CD4-positive, alpha-beta T cell treated with Interleukin-6 for 4 hours (primary cell): ENCODE results near the gene KIF3B.
A peak's percentile ranks its signal among the peaks of the same experiment; 100 is the strongest.
"Not testable (repeated sequence)": the region's sequence is repeated elsewhere in the genome, so short reads cannot be mapped to it uniquely, and the experiment has no call there.

Experiments used
- DNase-seq: peaks from one replicate; pipeline ENCODE4 v3.0.0-alpha.2; 2020; ENCODE audit warnings: mixed read lengths

The KIF3B gene

DNA sequence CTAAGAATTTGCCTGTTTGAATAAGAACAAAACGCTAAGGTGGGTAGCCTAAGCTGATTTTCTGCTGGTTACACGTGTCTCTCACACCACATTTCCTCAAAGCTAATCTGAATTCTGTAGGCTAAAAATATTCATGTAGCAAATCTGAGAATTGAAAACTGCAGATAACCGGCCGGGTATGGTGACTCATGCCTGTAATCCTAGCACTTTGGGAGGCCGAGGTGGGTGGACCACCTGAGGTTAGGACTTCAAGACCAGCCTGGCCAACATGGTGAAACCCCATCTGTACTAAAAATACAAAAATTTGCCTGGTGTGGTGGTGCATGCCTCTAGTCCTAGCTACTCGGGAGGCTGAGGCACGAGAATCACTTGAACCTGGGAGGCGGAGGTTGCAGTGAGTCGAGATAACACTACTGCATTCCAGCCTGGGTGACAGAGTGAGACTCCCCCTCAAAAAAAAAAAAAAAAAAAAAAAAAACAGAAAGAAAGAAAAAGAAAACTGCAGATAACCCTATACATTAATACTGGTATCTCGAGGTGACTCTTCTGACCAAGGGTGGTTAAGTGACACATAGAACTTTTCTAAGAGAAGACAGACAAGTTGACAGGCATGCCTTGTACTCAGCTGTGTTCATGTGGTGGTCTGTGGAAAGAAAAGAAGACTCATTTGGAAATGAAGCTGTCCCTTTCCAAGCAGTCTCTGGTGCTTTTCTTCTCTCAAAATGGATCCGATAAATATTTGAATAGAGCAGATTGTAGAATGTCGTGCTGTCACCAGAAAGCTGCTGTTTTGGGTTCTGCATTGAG lies 55.9 kb downstream of the KIF3B start:
- DNase-seq = no peak

DNA sequence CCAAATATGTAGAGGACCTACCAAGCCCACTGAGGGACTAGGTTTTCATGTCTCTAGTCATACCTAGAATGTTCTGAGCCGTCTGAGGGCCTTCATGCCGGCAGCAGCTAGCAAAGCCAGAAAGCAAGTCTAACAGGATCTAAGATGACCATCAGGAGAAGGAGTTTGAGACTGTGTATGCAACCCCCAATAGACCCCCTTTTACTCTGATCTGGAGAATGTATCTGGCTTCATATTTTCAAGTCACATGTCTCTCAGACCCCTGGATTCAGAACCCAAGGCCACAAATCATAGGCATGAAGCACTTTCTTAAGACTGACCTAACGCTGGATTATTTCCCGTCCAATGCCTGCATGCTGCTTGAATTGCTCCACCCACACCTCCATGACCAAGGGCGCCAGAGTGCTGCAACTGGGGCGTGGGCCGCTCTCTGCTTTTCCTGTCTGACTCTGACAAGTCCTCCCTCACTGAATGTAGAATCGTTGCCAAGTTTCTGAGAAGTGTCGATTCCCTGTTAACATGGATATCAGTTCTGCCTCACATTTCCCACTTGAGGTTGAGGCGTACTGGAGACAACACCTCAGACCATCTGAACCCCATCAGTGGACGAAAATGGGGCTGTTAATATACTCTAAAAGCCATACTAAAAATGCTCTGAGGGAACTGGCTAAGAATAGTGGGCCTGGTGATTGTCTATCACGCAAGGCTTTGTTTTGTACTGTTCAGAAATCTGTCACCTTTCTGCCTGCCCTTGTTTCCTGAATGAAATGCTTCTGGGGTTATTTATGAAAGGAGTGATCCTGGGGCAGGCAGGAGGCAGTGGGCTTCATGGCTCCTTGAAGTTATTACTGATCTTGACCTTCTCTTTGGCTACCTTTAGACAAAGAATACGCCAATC lies 56.8 kb downstream of the KIF3B start:
- DNase-seq = peak; percentile 57

DNA sequence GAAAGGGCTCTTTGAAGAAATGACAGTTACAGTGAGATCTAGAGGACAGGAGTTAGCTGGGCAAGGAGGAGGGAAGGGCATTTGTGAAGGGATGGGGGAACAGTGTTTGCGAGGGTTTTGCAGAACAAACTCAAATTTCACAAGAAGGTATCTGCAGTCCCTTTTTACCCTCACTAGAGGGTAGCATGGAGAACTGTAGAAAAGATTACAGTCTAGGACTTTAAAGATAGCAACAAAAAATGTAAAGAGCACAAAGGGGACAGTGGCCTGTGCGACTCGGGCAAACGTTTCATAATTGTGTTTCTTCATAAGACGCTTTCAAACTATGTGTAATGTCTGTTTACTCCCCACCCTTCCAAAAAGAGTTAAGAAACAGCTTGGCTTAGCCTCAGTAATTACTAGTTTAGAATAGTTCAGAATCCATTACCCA lies 59.5 kb downstream of the KIF3B start:
- no peak for DNase-seq

DNA sequence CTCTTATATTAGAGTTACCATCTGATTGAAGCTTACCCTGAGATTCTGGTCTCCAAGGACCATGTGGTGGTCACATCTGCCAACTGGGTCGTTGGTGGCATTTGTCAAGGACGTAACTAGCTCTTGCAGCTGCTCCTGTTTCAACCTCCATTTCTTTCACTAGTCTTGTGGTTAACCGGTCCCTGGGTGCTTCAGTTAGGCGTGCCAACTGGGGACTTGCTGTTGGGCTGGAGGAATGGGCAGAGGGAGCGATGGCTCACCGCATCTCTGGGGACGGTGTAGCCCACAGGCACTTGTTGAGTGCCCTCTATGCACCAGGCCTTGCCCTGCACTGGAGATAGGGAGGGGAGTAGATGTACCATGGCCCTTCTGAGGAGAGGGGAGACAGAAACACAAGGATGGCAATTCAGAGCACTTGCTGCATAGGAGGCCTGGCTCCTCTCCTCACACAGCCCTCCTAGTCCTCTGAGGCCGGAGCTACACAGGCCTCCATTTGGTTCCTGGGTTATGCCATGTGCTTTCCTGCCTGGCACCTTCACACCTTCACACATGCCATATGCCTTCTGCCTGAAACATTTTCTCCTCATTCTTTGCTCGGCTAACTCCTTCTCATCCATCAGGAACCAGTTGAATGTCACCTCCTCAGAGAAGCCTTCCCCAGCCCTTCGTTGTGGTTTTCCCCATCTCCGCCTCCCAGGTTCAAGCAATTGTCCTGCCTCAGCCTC lies 60.6 kb downstream of the KIF3B start:
- DNase-seq = no peak

DNA sequence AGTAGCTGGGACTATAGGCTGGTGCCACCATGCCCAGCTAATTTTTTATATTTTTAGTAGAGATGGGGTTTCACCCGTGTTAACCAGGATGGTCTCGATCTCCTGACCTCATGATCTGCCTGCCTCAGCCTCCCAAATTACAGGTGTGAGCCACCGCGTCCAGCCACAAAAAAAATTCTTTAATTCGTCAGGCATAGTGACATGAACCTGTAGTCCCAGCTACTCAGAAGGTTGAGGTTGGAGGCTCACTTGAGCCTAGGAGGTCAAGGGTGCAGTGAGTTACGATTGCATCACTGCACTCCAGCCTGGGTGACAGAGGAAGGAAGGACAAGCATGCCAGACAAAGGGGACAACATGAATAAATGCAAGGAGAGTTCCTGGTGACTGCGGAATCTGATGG lies 61.2 kb downstream of the KIF3B start:
- no peak for DNase-seq

DNA sequence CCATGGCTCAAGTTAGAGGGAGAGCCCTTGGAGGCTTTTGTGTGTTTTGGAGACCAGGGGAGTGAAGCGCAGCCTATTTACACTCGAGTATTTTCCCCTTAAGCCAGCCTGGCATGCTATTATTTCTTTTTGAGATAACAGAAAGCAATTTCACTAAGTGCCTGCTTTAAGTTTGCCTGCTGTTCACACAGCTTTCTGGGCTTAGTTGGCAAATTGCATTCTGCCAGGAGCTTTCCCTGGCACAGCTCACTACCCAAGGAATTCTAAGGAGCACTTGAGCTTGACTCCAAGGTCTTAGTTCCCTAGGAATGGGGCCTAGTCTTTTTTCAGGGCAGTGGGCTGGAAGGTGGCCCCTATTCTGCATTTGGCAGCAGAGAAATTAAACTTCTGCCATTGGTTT lies 61.7 kb downstream of the KIF3B start:
- DNase-seq = no peak

DNA sequence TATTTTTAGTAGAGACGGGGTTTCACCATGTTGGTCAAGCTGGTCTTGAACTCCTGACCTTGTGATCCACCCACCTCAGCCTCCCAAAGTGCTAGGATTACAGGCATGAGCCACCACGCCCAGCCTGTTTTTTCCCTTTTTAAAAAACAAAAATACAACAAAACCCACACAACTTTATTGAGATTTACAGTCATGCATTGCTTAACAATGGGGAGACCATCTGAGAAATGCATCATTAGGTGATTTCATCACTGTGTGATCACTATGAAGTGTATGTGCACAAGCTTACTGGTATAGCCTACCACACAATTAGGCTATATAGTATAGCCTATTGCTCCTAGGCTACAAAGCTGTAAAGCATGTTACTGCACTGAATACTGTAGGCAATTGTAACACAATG lies 63.6 kb downstream of the KIF3B start:
- not testable (repeated sequence) for DNase-seq

DNA sequence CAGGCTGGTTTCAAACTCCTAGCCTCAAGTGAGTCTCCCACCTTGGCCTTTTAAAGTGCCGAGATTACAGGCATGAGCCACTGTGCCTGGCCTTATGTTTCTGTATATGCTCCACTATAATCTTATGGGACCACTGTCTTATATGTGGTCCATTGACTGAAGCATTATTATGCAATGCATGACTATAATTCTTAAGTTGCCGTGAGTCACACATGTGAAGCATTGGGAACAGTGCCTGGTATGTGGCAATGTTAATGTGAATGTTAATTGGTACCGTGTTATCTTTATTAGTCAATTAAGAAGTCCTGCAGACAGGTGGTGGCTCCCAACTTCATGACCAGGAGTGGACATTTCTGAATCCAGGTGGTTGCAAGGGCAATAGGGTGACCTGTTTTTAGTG lies 66.0 kb downstream of the KIF3B start:
- no peak for DNase-seq

DNA sequence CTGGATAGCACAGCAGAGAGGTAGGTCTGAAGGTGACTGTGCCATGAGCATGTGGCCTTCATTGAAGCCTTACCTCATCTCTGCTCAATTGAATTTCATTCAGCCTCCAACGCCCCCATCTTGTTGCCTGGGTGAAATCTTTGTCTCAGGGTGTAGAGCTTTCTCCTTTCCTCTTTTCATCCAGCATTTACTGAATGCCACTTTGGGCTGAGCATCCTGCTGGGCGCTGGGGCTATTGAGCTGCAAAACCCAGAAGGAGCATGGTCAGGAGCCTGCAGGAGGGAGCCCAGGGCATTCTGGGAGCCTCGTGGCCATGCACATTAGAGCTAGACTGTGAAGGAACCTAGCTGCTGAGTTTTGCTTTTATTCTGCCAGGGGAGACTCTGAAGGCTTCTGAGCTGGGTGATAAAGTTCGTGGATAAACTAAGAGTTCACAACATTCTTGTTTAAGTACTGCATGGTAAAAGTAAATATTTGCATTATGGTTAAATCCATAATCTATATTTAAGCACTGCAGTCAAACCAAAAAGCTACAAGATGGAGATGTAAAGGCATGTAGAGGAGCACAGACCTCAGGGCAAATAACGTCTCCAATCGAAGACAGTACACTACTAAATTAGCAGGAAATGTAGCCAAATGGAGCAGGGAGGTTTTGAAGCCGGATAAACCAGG lies 67.5 kb downstream of the KIF3B start:
- no peak for DNase-seq

DNA sequence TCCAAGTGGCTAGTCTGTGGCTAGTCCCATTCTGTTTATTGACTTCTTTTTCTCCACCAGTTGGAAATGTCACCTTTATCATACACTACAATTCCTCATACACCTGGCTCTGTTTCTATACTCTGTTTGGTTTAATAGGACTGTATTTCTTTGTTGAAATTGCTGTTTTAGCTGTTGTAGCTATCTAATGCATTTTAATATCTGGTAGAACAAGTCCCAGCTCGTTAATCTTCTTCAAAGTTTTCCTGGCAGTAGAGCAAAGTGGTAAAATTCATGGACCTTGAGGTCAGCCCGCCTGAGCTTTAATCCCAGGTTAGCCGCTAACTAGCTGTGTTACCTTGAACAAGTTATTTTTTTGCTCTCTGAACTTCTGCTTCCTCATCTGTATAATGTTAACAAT lies 70.8 kb downstream of the KIF3B start:
- DNase-seq = no peak

DNA sequence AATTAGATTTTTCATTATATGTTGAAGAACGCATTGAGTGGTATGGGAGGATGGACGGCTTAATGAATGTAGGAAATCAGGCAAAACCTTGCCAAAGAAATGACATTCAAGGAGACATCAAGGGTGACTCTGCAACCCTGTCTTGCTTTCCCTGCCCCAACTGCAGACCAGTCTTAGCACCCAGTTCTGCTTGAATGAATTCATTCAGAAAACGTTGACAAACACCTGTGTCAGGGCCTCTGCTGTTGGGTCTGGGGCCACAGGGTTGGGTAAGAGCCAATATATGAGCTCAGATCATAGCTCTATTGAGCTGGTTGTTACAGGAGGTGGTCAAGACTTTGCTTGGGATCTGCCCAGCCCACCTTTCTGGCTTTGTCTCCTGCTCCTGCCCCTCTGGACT lies 73.0 kb downstream of the KIF3B start:
- DNase-seq = no peak

DNA sequence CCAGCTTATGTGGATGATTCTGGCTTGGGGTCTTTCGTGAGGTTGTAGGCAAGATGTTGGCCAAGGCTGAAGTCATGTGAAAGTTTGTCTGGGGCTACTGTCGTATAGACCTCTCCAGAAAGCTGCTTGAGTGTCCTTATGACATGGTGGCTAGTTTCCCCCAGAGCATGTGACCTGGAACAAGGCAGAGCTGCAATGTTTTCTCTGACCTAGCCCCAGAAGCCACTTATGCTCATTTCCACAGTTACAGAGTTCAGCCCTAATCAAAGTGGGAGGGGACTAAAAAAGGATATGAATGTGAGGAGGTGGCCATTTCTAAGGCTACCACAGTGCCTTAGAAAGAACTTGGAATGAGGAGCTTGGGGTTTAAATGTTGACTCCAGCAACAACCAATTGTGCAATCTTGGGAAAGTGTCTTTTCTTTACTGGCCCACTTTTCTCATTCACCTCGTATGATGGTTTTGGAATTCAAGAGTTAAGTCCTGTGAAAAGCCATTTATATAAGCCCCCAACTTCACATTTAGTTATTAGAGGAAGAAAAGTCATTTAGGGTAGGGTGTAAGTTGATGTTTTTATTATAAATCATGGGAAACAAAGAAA lies 74.8 kb downstream of the KIF3B start:
- no peak for DNase-seq

DNA sequence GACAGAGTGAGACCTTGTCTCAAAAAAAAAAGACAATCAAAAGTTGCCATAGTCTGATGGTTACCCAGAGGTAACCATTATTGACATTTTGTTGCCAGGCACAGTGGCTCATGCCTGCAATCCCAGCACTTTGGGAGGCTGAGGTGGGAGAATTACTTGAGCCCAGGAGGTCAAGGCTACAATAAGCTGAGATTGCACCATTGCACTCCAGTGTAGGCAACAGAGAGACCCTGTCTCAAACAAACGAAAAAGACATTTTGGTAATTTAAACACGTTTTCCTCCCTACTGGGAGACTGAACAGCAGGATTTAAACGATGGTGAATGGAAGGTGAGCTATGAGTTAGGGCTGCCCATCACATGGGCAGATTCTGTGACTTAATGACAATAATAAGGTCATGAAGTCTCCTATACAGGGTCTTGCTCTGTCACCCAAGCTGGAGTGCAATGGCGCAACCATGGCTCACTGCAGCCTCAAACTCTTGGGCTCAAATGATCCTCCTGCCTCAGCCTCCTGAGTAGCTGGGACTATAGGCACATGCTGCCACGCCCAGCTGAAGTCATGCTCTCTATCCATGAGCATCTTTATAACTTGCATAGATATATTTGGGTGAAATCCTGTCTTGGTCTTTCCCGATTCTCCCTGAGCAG lies 76.5 kb downstream of the KIF3B start:
- DNase-seq = no peak

DNA sequence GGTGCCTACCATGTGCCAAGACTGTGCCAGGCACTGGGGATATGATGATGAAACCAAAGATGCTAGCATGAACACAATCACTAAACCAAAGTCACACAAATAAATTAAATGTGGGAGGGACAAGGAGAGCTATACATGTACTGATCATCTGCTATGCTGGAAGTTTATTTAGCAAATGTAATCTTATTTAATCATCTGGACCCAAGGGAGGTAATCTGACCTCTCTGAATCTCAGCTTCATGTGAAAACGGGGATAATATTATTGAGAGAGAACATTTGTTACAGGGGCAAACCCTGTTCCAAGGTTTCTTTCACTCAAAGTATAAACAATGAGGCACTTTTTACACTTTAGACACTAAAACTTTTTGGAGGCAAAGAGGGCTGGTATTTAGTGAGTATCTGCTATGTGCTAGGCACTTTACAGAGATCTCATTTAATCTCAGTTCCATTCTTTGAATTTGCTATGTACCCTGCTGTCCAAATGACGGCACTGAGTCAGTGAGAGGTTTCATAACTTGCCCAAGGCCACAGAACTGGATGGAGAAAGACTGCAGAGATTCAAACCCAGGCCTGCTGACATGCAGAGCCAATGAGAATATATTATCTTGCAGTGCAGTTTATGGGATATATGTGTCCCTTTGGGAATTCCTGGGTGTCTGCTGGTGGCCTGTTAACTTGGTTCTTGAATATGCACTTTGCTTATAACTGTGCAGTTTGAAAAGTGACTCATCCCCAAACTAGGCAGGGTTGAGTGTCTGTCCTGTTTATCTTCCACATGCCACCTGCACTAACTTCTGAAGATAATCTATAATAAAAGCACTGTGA lies 77.4 kb downstream of the KIF3B start:
- DNase-seq = no peak

DNA sequence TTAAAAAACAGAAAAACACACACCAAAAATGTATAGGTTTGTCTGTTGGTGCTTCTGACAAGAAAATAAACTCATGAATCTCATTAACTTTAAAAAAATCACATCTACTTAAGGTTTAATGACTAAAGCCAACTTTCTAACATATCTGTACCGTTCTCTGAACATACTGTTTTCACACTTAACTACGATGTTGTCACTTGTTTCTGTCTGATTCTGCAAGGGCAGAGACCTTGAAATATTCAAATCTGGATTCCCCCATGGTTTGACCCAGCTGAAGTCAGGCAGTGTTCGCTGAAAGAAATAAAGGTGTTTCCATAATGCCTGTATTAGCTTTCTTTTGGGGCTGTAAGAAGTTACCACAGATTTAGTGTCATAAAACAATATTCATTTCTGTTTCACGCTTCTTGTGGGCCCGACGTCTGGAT lies 78.0 kb downstream of the KIF3B start:
- no peak for DNase-seq

DNA sequence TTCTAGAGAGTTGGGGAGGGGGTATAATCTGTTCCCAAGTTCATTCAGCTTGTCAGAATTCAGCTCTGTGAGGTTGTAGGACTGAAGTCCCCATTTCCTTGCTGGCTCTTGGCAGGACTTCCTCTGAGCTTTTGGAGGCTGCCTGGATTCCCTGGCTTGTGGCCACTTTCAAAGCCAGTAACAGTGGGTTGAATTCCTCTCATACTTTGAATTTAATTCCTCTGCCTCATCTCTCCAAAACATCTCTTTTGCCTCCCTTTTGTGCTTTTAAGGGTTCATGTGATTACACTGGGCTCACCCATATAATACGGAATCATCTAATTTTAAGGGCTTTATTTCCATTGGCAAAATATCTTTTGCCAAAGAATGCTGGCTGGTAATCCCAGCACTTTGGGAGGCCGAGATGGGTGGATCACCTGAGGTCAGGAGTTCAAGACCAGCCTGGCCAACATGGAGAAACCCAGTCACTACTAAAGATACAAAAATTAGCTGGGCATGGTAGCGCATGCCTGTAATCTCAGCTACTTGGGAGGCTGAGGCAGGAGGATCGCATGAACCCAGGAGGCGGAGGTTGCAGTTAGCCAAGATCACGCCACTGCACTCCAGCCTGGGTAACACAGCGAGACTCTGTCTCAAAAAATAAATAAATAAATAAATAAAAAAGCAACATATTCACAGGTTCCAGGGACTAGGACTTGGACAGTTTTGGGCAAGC lies 78.6 kb downstream of the KIF3B start:
- DNase-seq = not testable (repeated sequence)

DNA sequence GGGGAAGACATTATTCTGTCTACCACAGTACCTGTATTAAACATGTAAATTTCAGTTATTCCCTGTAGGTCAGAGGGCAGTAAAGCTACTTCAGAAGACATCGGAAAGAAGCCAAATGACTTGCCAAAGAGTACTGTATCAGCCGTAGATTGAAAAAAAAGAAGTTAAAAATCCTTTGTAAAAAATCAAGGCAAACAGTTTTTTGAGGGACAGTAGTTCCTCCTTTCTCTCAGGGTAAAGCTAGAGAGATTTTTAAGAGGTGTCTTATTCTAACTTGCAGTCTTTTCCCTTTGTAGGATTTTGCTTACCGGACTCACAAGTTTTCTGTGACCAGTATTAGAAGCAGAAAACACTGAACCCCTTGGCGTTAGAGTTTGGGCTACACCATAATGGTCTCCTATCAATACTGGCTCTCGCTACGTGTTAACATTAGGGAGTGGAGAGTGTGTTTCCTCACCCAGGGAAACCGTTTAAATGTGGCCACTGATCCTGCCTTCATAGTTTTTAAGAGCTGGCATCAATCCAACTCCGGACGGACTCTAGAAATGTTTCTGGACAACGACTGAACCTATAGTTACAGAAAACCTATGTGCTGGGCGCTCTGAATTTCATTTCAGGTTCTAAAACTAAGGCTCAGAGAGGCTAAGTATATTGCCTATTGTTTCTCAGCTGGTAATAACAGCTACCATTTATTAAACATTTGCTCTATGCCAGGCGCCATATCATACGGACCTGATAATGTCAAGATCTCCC lies 79.3 kb downstream of the KIF3B start:
- no peak for DNase-seq

DNA sequence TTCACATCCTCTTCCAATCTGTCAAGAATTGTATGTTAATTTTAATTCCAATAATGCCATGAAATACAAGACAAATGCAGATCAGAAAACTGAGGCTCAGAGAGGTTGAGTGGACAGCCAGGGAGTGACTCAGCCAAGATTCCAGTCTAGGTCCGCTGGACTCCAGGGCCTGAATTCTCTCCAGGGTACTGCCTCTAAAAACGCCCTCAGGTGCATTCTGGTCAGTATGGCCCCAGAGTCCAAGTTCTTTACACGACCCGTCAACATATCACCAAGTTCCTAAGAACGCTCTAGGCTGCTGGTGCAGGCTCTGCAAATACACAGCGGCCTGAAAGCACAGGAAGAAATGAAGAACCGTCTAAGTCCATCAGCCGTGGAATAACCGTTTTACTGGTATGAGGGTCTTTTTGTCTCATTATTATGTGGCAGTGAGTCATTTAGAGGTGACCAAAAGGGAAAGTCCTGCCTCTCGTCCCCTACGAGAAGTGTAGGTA lies 80.0 kb downstream of the KIF3B start:
- DNase-seq = no peak
